RWPE1 (cell line): ENCODE data around the gene EXOC2.

Source experiments
- CTCF ChIA-PET: fragments of 350-600 bp; sonication (Branson Sonifier 250); formaldehyde crosslinking; extraction: SDS; loops from one replicate; lab custom pipeline; 2021; lab: Yijun Ruan, JAX
- POLR2A ChIA-PET: fragments of 400-600 bp; formaldehyde crosslinking; extraction: SDS; loops from one replicate; lab custom pipeline; 2020; ENCODE audit warnings: antibody characterized with exemption; ENCODE audit not compliant: low non-redundant PET; lab: Yijun Ruan, JAX
- DNase-seq: peaks from one replicate; pipeline ENCODE4 v3.0.0; 2012; ENCODE audit warnings: low spot score
- H3K27ac ChIP-seq: fragments of 450-650 bp; 2 replicates; pipeline ENCODE4 v1.5.1; 2017
- TF ChIP-seq, protein P1 (sequence below): fragments of 450-650 bp; conservative IDR thresholded peaks from 2 replicates; pipeline ENCODE4 v1.5.1; 2017; ENCODE audit warnings: low read depth, mild to moderate bottlenecking

The EXOC2 gene

GRCh38 chr6:586553-586952, 106.4 kb downstream of the EXOC2 start:
- ChIA-PET CTCF (no interaction called here), POLR2A (no interaction called here)
- peak; percentile 21 for DNase-seq
- H3K27ac ChIP-seq, result no peak overlapping the region
- TF ChIP-seq, protein P1, sequence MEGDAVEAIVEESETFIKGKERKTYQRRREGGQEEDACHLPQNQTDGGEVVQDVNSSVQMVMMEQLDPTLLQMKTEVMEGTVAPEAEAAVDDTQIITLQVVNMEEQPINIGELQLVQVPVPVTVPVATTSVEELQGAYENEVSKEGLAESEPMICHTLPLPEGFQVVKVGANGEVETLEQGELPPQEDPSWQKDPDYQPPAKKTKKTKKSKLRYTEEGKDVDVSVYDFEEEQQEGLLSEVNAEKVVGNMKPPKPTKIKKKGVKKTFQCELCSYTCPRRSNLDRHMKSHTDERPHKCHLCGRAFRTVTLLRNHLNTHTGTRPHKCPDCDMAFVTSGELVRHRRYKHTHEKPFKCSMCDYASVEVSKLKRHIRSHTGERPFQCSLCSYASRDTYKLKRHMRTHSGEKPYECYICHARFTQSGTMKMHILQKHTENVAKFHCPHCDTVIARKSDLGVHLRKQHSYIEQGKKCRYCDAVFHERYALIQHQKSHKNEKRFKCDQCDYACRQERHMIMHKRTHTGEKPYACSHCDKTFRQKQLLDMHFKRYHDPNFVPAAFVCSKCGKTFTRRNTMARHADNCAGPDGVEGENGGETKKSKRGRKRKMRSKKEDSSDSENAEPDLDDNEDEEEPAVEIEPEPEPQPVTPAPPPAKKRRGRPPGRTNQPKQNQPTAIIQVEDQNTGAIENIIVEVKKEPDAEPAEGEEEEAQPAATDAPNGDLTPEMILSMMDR, result no peak

GRCh38 chr6:583635-584034, 109.3 kb downstream of the EXOC2 start:
- peak overlapping the region; percentile 51 for H3K27ac ChIP-seq
- no peak for DNase-seq
- TF ChIP-seq, protein P1, result no peak
- POLR2A ChIA-PET, result no interaction called here
- CTCF ChIA-PET, result interaction anchor here (1.2 to 1.8 kb wide), 2 partner anchors 9 to 54 kb away, joined by 3 to 6 read pairs; no protein-coding TSS in a partner anchor

GRCh38 chr6:583116-583515, 109.8 kb downstream of the EXOC2 start:
- CTCF ChIA-PET, result interaction anchor here (0.7 to 1.8 kb wide), 2 partner anchors 10 to 128 kb away, joined by 3 to 6 read pairs; no protein-coding TSS in a partner anchor

DNA sequence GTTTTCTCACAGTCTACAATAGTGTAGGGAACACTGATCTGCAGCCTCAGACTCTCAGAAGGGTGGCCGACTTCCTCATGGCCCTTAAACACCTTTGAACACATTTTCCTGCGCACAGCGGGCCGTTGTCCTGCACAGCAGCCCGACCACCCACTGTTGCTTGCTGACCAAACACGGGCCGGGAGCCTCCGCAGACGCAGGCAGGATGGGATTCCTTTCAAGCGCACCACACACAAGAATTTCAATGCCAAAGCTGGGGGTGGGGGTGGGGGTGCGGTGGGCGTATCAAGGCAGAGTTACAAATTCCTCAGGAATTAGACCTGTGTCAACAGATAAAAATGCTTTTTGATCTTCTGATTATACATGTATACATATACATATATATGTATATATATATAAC, 110.6 kb downstream of the EXOC2 start:
- TF ChIP-seq, protein P1, result no peak
- POLR2A ChIA-PET, result no interaction called here
- peak; percentile 26 for DNase-seq
- CTCF ChIA-PET, result interaction anchor here (0.7 kb wide), 1 partner anchor 129 kb away, joined by 3 read pairs; no protein-coding TSS in a partner anchor
- no peak overlapping the region for H3K27ac ChIP-seq

More at GRCh38 chr6:583116-583515, 109.8 kb downstream of the EXOC2 start:
- DNase-seq, result peak; percentile 56
- TF ChIP-seq, protein P1, result no peak
- H3K27ac ChIP-seq, result no peak overlapping the region
- POLR2A ChIA-PET, result no interaction called here

DNA sequence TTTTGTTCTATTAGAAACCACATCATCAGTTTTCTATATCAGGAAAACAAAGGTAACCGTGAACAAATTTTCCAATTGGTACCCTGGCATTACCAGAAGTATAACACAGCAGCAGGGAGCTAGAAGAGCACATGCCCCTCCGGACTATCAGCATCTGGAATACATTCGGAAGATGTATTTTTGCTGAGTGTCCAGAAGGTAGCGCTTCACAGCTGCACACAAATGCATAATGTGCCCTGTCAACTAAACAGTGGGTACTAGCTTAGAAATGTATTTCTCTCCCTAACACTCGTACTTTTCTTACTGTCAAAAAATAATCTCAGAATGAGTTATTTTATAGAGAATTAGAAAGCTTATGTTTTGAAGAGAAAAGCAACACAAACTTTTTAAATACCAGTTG, 113.6 kb downstream of the EXOC2 start:
- ChIA-PET CTCF (interaction anchor here (0.5 kb wide), 1 partner anchor 800 kb away, joined by 4 read pairs; no protein-coding TSS in a partner anchor), POLR2A (no interaction called here)
- no peak overlapping the region for H3K27ac ChIP-seq
- DNase-seq, result no peak
- TF ChIP-seq, protein P1, result peak; percentile 13; the same call in 1 of the 2 replicates

- no peak overlapping the region for H3K27ac ChIP-seq
- TF ChIP-seq, protein P1, result no peak
- POLR2A ChIA-PET, result no interaction called here
- CTCF ChIA-PET, result interaction anchor here (0.7 kb wide), 1 partner anchor 13 kb away, joined by 3 read pairs; no protein-coding TSS in a partner anchor
- no peak for DNase-seq
Observed at GRCh38 chr6:572596-573265, 120.2 kb downstream of the EXOC2 start.
